ENCODE data around the gene ANGPTL5. TPM values are rescaled to one million over a fixed set of nuclear protein-coding genes. Genes with fewer than 3 reads are reported as not detected.

ANGPTL5 gene
- total RNA-seq, 1 experiment from 2014 or later = not detected

- POLR2A ChIA-PET (ENCODE audit: low non-redundant PET) = no interaction called here
Observed at GRCh38 chr11:101929294-101929915, 13.1 kb upstream of the ANGPTL5 start.

GRCh38 chr11:101923554-101923953, 7.2 kb upstream of the ANGPTL5 start:
- DNase-seq (ENCODE audit: low spot score) = no peak
- ChIA-PET CTCF (no interaction called here), POLR2A (ENCODE audit: low non-redundant PET) (no interaction called here)
- intact Hi-C loops (cut with micrococcal nuclease; ENCODE audit: unreplicated experiment) = no loop called here
- Histone ChIP-seq H3K4me3 (ENCODE audit: low read depth, low read length, poor library complexity, severe bottlenecking) (no peak overlapping the region), H3K27me3 (replicated peaks; ENCODE audit: insufficient read depth, low read depth, low read length, poor library complexity) (no peaks in the 10 kb centered on the region), H3K9me3 (ENCODE audit: low read depth, low read length, poor library complexity, severe bottlenecking) (no peaks in the 10 kb centered on the region), H3K36me3 (ENCODE audit: insufficient read depth, low read length, poor library complexity, severe bottlenecking) (no peaks in the 10 kb centered on the region), H3K4me1 (ENCODE audit: insufficient read depth, low read length, poor library complexity, severe bottlenecking) (no peaks in the 10 kb centered on the region), H3K27ac (ENCODE audit: low read depth, low read length, poor library complexity, severe bottlenecking) (no peak overlapping the region)
- no peak for TF ChIP-seq CTCF (conservative IDR thresholded peaks at IDR 0.05; ENCODE audit: low read depth, low read length)
- TF ChIP-seq EZH2 (IDR thresholded peaks at IDR 0.05; ENCODE audit: borderline replicate concordance, low read depth, low read length, poor library complexity, severe bottlenecking) = no peak
- BruUV-seq (replicated peaks) = no TSS peak

More at GRCh38 chr11:101929294-101929915, 13.1 kb upstream of the ANGPTL5 start:
- H3K9me3 ChIP-seq (ENCODE audit: low read depth, low read length, poor library complexity, severe bottlenecking) = no peaks in the 10 kb centered on the region
- no TSS peak for BruUV-seq (replicated peaks)
- H3K36me3 ChIP-seq (ENCODE audit: insufficient read depth, low read length, poor library complexity, severe bottlenecking) = no peaks in the 10 kb centered on the region
- CTCF ChIA-PET = interaction anchor here (0.6 kb wide), 1 partner anchor 425 kb away, joined by 5 read pairs; no protein-coding TSS in a partner anchor
- H3K27ac ChIP-seq (ENCODE audit: low read depth, low read length, poor library complexity, severe bottlenecking) = no peak overlapping the region
- intact Hi-C loops (cut with micrococcal nuclease; ENCODE audit: unreplicated experiment) = no loop called here
- TF ChIP-seq CTCF (conservative IDR thresholded peaks at IDR 0.05; ENCODE audit: low read depth, low read length) = no peak
- no peak for TF ChIP-seq EZH2 (IDR thresholded peaks at IDR 0.05; ENCODE audit: borderline replicate concordance, low read depth, low read length, poor library complexity, severe bottlenecking)
- H3K4me1 ChIP-seq (ENCODE audit: insufficient read depth, low read length, poor library complexity, severe bottlenecking) = no peaks in the 10 kb centered on the region
- no peak overlapping the region for H3K4me3 ChIP-seq (ENCODE audit: low read depth, low read length, poor library complexity, severe bottlenecking)
- H3K27me3 ChIP-seq (replicated peaks; ENCODE audit: insufficient read depth, low read depth, low read length, poor library complexity) = no peaks in the 10 kb centered on the region
- no peak for DNase-seq (ENCODE audit: low spot score)

GRCh38 chr11:101920992-101921391, 4.7 kb upstream of the ANGPTL5 start:
- DNase-seq (ENCODE audit: low spot score) = no peak
- Histone ChIP-seq H3K4me3 (ENCODE audit: low read depth, low read length, poor library complexity, severe bottlenecking) (no peak overlapping the region), H3K4me1 (ENCODE audit: insufficient read depth, low read length, poor library complexity, severe bottlenecking) (peaks cover 5% of the 10 kb centered on the region), H3K27me3 (replicated peaks; ENCODE audit: insufficient read depth, low read depth, low read length, poor library complexity) (no peaks in the 10 kb centered on the region), H3K27ac (ENCODE audit: low read depth, low read length, poor library complexity, severe bottlenecking) (no peak overlapping the region), H3K9me3 (ENCODE audit: low read depth, low read length, poor library complexity, severe bottlenecking) (no peaks in the 10 kb centered on the region), H3K36me3 (ENCODE audit: insufficient read depth, low read length, poor library complexity, severe bottlenecking) (no peaks in the 10 kb centered on the region)
- CTCF ChIA-PET = interaction anchor here (0.6 kb wide), 1 partner anchor 58 kb away, joined by 5 read pairs; no protein-coding TSS in a partner anchor
- no peak for TF ChIP-seq EZH2 (IDR thresholded peaks at IDR 0.05; ENCODE audit: borderline replicate concordance, low read depth, low read length, poor library complexity, severe bottlenecking)
- no peak for TF ChIP-seq CTCF (conservative IDR thresholded peaks at IDR 0.05; ENCODE audit: low read depth, low read length)
- POLR2A ChIA-PET (ENCODE audit: low non-redundant PET) = no interaction called here
- intact Hi-C loops (cut with micrococcal nuclease; ENCODE audit: unreplicated experiment) = no loop called here
- no TSS peak for BruUV-seq (replicated peaks)

Data from A673 (cell line).